RWPE2 (cell line): Measurements from ENCODE around the gene F2RL3.
A peak's percentile ranks its signal among the peaks of the same experiment; 100 is the strongest.

Experiments used
- ATAC-seq: fragments of 200-7000 bp; cut with Tn5 transposase; 3 replicates; pipeline ENCODE4 v1.9.1; 2021; ENCODE audit warnings: low read depth
- DNase-seq: peaks from one replicate; pipeline ENCODE4 v3.0.0-alpha.2; 2020; ENCODE audit warnings: low spot score
- H3K27ac ChIP-seq: fragments of 450-650 bp; 2 replicates; pipeline ENCODE4 v1.5.1; 2017; ENCODE audit warnings: mild to moderate bottlenecking; ENCODE audit not compliant: poor library complexity, severe bottlenecking
- H3K27me3 ChIP-seq: fragments of 250-450 bp; sonication (Bioruptor Pico); 2 replicates; pipeline ENCODE4 v1.5.1; 2021; ENCODE audit warnings: mild to moderate bottlenecking, moderate library complexity; ENCODE audit not compliant: insufficient read depth, poor library complexity, severe bottlenecking
- H3K36me3 ChIP-seq: fragments of 250-450 bp; sonication (Bioruptor Pico); 2 replicates; pipeline ENCODE4 v1.5.1; 2020; ENCODE audit warnings: low read depth, mild to moderate bottlenecking, moderate library complexity
- H3K4me1 ChIP-seq: fragments of 250-450 bp; sonication (Bioruptor Pico); 2 replicates; pipeline ENCODE4 v1.5.1; 2021; ENCODE audit warnings: mild to moderate bottlenecking, moderate library complexity; ENCODE audit not compliant: insufficient read depth, poor library complexity, severe bottlenecking
- H3K4me3 ChIP-seq: fragments of 250-450 bp; sonication (Bioruptor Pico); 2 replicates; pipeline ENCODE4 v1.5.1; 2021; ENCODE audit warnings: mild to moderate bottlenecking, moderate library complexity; ENCODE audit not compliant: severe bottlenecking
- H3K9me3 ChIP-seq: fragments of 250-450 bp; sonication (Bioruptor Pico); 2 replicates; pipeline ENCODE4 v1.5.1; 2021; ENCODE audit warnings: mild to moderate bottlenecking, moderate library complexity; ENCODE audit not compliant: severe bottlenecking
- TF ChIP-seq, protein P1 (sequence below): fragments of 450-650 bp; IDR thresholded peaks from one replicate; pipeline ENCODE4 v1.5.1; 2017; ENCODE audit warnings: mild to moderate bottlenecking, moderate library complexity; ENCODE audit not compliant: poor library complexity, severe bottlenecking

The F2RL3 gene

GRCh38 chr19:16850133-16850532 is 38.7 kb upstream of the F2RL3 start:
- TF ChIP-seq, protein P1, sequence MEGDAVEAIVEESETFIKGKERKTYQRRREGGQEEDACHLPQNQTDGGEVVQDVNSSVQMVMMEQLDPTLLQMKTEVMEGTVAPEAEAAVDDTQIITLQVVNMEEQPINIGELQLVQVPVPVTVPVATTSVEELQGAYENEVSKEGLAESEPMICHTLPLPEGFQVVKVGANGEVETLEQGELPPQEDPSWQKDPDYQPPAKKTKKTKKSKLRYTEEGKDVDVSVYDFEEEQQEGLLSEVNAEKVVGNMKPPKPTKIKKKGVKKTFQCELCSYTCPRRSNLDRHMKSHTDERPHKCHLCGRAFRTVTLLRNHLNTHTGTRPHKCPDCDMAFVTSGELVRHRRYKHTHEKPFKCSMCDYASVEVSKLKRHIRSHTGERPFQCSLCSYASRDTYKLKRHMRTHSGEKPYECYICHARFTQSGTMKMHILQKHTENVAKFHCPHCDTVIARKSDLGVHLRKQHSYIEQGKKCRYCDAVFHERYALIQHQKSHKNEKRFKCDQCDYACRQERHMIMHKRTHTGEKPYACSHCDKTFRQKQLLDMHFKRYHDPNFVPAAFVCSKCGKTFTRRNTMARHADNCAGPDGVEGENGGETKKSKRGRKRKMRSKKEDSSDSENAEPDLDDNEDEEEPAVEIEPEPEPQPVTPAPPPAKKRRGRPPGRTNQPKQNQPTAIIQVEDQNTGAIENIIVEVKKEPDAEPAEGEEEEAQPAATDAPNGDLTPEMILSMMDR = no peak
- Histone ChIP-seq H3K4me3 (no peak overlapping the region), H3K27ac (no peak overlapping the region), H3K27me3 (no peaks in the 10 kb centered on the region), H3K4me1 (peaks cover 18% of the 10 kb centered on the region), H3K36me3 (peaks cover 92% of the 10 kb centered on the region), H3K9me3 (no peaks in the 10 kb centered on the region)
- ATAC-seq (0 out of 3 replicates have a peak, but pooled peaks have one; percentile 19), DNase-seq (no peak)

DNA sequence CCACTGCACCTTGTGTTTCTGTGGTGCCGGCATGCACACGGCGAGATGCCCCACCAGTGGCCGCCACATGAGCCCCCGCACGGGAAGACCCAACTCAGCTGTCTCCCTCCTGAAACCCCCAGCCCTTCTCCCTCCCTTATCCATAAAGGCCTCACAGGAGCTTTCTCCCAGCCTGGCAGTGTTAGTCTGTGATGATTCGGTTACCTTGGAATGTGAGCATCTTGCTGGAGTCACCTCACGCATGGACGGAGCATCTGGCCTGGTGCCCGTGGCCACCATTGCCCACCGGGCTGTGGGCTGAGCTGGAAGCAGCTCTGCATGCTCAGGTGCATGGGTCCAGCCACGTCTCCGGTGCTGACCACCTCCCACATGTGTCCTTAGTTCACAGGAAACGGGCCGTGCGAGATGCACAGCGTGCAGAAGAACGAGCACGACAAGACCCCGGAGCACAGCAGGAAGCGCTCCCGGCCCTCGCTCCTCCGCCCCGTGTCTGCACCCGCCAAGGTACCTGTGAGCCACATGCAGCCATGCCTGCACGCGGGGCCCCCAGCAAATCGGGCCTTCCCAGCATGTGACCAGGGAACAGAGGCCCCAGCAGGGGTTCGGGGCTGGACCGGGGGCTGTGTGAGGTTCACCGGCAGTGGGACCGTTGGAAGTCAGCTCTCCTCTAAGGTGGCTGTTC is 37.6 kb upstream of the F2RL3 start:
- no peaks in the 10 kb centered on the region for H3K27me3 ChIP-seq
- H3K4me3 ChIP-seq = no peak overlapping the region

DNA sequence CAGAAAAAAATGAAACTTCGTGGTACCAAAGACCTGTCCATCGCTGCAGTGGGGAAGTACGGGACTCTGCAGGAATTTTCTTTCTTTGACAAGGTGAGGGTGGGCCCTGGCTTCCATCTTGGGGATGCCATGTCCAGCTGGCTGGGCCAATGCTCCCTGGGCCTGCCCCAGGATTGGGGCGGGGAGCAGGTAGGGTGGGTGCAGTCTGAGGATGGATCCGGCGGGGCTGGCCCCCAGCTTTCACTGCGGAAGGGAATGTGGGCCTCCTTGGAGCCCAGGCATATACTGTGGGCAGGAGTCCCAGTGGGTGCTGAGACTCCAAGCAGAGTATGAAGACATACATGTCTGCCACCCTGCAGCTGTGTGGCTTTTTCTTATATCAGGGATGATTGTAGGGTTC is 35.7 kb upstream of the F2RL3 start:
- H3K36me3 ChIP-seq = peaks cover 77% of the 10 kb centered on the region
- TF ChIP-seq, protein P1 = no peak
- no peak for ATAC-seq

More for the DNA sequence above, 37.6 kb upstream of the F2RL3 start:
- Histone ChIP-seq H3K36me3 (peaks cover 91% of the 10 kb centered on the region), H3K4me1 (peaks cover 18% of the 10 kb centered on the region), H3K27ac (no peak overlapping the region), H3K9me3 (no peaks in the 10 kb centered on the region)
- ATAC-seq = no peak
- DNase-seq = no peak
- TF ChIP-seq, protein P1 = no peak

DNA sequence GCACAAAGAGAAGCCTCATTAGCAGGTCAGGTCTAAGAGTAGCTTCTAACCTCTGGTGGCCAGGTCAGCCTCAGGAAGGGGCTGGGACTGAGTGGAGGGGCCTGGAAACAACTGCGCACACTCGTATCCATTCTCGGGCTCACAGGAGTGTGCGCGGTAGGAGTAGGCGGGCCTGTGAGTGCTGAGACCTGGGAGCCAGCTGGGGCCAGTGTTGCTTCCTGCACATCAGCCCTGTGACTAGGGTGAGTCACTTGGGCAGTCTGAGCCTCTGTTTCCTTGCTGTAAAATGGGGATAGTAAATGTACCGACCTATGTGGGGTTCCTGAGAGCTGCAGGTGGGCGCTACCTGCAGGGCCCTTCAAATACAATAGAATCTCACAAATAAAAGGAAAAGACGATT is 32.7 kb upstream of the F2RL3 start:
- DNase-seq (no peak), ATAC-seq (no peak)
- H3K27ac ChIP-seq = no peak overlapping the region
- H3K36me3 ChIP-seq = peaks cover 53% of the 10 kb centered on the region
- TF ChIP-seq, protein P1 = no peak
- H3K4me1 ChIP-seq = no peaks in the 10 kb centered on the region
- H3K4me3 ChIP-seq = no peak overlapping the region
- no peaks in the 10 kb centered on the region for H3K27me3 ChIP-seq
- H3K9me3 ChIP-seq = no peaks in the 10 kb centered on the region

More for the DNA sequence above, 35.7 kb upstream of the F2RL3 start:
- Histone ChIP-seq H3K27me3 (no peaks in the 10 kb centered on the region), H3K27ac (no peak overlapping the region), H3K9me3 (no peaks in the 10 kb centered on the region), H3K4me3 (no peak overlapping the region), H3K4me1 (peaks cover 18% of the 10 kb centered on the region)
- DNase-seq = no peak

DNA sequence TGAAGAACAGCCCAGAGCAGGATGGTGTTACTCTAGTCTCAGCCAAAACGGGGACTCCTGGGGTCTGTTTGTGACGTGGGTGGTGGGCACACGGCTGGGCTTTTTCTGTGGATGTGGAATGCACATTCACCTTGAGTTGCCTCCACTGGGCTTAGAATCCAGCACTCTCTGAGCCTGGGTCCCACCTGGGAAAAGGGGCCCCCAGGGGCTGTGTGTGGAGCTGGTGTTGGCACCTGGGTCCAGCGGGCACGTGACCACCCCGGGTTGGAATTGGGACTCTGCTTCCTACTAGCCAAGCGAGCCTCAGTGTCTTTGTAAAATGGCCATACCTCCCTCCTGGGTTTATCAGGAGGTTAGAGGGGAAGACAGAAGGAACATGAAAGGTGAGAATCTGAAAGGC is 29.2 kb upstream of the F2RL3 start:
- DNase-seq = no peak
- Histone ChIP-seq H3K27ac (no peak overlapping the region), H3K4me1 (no peaks in the 10 kb centered on the region), H3K36me3 (peaks cover 52% of the 10 kb centered on the region), H3K27me3 (no peaks in the 10 kb centered on the region), H3K4me3 (no peak overlapping the region), H3K9me3 (no peaks in the 10 kb centered on the region)
- no peak for ATAC-seq
- TF ChIP-seq, protein P1 = no peak
